Gastrocnemius medialis (tissue), 4 donors: ENCODE data around the gene WDFY4.

Experiments
- POLR2A ChIP-seq, 2 donors: fragments of 450-650 bp; IDR thresholded peaks; one replicate each; pipeline ENCODE4 v1.6.1; 2017; ENCODE audit warnings: antibody characterized with exemption in 2 of 2, mild to moderate bottlenecking in 2 of 2, moderate library complexity in 2 of 2
- TF ChIP-seq, protein P1 (sequence below), 5 experiments: fragments of 450-650 bp in 3 of 5; fragments of 200-600 bp in 2 of 5; sonication (generic) in 2 of 5; IDR thresholded peaks in 4 of 5; conservative IDR thresholded peaks in 1 of 5; 1 replicate in 4 of 5; 2 replicates in 1 of 5; pipeline ENCODE4 v1.5.1; 2016 to 2019; ENCODE audit warnings: antibody characterized with exemption in 5 of 5, mild to moderate bottlenecking in 3 of 5, moderate library complexity in 3 of 5

DNA sequence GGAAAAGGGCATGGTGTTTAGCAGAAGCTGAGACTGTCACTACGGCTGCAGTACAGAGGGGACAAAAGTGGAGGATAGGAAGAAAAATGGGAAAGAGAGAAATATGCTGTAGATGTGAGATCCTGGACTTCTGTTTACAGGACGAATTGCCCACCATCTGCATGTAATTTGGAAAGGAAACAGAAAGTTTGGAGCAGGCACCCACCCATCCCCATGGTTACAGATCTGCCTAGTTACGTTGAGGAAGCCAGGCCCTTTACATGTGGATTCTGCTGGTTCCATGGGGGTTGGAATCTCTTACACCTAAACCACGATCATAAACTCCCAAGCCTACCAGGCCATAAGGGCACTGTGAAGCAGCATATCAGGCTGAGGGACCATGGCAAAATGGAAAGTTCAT is 84.3 kb downstream of the WDFY4 start:
- TF ChIP-seq, protein P1, sequence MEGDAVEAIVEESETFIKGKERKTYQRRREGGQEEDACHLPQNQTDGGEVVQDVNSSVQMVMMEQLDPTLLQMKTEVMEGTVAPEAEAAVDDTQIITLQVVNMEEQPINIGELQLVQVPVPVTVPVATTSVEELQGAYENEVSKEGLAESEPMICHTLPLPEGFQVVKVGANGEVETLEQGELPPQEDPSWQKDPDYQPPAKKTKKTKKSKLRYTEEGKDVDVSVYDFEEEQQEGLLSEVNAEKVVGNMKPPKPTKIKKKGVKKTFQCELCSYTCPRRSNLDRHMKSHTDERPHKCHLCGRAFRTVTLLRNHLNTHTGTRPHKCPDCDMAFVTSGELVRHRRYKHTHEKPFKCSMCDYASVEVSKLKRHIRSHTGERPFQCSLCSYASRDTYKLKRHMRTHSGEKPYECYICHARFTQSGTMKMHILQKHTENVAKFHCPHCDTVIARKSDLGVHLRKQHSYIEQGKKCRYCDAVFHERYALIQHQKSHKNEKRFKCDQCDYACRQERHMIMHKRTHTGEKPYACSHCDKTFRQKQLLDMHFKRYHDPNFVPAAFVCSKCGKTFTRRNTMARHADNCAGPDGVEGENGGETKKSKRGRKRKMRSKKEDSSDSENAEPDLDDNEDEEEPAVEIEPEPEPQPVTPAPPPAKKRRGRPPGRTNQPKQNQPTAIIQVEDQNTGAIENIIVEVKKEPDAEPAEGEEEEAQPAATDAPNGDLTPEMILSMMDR (IDR thresholded peaks at IDR 0.05 in 4 of 5, conservative IDR thresholded peaks at IDR 0.05 in 1 of 5), result no peak
- no peak for TF ChIP-seq POLR2A (IDR thresholded peaks at IDR 0.05)
